ENCODE data around the gene PARP15. TPM values are rescaled to one million over a fixed set of nuclear protein-coding genes. Genes with fewer than 3 reads are reported as not detected.
"Not testable (repeated sequence)": the region's sequence is repeated elsewhere in the genome, so short reads cannot be mapped to it uniquely, and the experiment has no call there.

The PARP15 gene
- total and polyA plus RNA-seq, 3 donors from 2014 or later, result 1.5 to 4.8 (median 3.7) TPM

DNA sequence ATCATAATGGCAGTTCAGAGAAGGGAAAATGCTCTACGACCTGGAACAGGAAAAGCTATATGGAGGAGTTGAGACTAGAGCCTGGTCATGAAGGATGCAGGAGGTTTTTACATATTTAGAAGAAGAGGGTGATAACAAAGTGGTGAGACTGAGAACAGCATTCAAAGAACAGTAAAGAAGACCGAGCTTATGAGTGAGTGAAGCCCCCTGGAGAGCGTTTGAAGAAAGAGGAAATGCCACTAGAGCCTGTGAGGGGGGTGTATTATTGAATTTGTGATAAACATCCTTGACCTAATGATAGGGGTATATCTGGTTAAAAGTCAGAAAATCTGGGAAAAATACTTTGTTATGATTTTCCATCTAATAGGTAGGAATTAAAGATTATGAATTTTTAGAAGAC is 17.5 kb upstream of the PARP15 start:
- Histone ChIP-seq H3K36me3 (ENCODE audit: low read depth, missing control alignments) (no peaks in the 10 kb centered on the region), H3K9me3 (no peaks in the 10 kb centered on the region), H3K27ac (no peak overlapping the region), H3K4me1 (peaks cover 3% of the 10 kb centered on the region), H3K27me3 (no peaks in the 10 kb centered on the region), H3K4me3 (no peak overlapping the region)
- 86 to 87% methylated on average over 3 of the region's 3 CpGs for WGBS, 2 donors
- DNase-seq, result no peak
- TF ChIP-seq, protein P1, sequence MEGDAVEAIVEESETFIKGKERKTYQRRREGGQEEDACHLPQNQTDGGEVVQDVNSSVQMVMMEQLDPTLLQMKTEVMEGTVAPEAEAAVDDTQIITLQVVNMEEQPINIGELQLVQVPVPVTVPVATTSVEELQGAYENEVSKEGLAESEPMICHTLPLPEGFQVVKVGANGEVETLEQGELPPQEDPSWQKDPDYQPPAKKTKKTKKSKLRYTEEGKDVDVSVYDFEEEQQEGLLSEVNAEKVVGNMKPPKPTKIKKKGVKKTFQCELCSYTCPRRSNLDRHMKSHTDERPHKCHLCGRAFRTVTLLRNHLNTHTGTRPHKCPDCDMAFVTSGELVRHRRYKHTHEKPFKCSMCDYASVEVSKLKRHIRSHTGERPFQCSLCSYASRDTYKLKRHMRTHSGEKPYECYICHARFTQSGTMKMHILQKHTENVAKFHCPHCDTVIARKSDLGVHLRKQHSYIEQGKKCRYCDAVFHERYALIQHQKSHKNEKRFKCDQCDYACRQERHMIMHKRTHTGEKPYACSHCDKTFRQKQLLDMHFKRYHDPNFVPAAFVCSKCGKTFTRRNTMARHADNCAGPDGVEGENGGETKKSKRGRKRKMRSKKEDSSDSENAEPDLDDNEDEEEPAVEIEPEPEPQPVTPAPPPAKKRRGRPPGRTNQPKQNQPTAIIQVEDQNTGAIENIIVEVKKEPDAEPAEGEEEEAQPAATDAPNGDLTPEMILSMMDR (IDR thresholded peaks at IDR 0.05), result no peak
- intact Hi-C loops (cut with DNase I; ENCODE audit: low total_unique reads), result loop anchor here (5.0 kb wide), 1 partner anchor 122 kb away; the partner anchor contains the start of gene PARP14

DNA sequence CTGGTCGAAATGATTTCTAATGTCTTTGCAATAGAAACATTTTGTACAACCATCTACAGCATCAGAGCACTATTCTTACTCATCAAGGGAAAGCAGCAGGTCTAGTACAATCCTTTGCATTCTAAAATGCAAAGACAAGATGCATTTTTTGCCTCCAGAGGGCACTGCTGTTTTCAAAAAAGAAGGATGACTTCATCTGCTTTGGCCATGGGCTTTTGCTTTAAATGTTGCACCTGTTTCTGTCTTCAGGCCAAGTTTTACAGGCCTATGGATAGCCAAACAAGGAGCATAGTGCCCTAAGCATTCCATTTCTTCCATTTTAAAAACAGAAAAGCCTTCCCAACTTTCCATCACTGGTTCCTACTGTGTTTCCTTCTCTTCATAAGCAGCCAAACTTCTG is 16.8 kb upstream of the PARP15 start:
- Histone ChIP-seq H3K9me3 (no peaks in the 10 kb centered on the region), H3K4me3 (no peak overlapping the region), H3K4me1 (peaks cover 4% of the 10 kb centered on the region), H3K27me3 (no peaks in the 10 kb centered on the region), H3K36me3 (ENCODE audit: low read depth, missing control alignments) (no peaks in the 10 kb centered on the region), H3K27ac (no peak overlapping the region)
- peak; percentile 34 for DNase-seq
- TF ChIP-seq, protein P1 (IDR thresholded peaks at IDR 0.05), result peak in 2 of 3 experiments; percentile 11 to 39
- no peak for TF ChIP-seq POLR2A (IDR thresholded peaks at IDR 0.05)
- intact Hi-C loops (cut with DNase I; ENCODE audit: low total_unique reads), result loop anchor here (5.0 kb wide), 1 partner anchor 122 kb away; the partner anchor contains the start of gene PARP14
- 84 to 89% methylated on average over 1 of the region's 1 CpG for WGBS, 2 donors

DNA sequence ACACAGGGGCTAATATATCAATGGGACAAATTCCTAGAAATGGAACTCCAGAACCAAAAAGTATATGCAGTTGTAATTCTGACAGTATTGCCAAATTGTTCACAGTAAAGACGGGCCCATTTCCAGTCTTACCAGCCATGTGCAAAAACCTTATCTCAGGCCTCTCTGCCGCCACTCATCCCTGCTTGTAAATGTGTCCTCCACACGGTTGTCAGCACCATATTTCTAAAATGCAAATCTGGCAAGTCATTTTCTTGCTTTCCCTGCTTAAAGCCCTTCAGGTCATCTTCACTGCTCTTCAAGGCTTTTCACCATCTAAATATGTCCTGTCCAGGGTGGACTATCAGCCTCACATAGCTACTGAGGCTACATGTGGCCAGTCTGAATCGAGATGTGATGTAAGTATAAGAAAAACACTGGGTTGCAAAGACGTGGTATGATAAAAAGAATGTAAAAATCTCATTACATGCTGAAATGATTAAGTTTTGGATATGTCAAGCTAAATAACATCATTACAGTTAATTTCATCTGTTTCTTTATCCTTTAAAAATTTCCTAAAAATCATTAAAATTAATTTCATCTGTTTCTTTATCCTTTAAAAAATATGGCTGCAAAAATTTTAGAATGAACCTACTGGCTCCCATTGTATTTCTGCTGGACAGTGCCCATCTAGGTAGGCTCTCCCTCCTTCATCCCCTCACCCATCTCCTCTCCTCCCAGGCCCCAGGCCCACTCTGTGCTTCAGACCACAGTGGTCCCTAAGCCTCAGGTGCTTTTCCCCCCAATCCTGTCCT is 14.3 kb upstream of the PARP15 start:
- Histone ChIP-seq H3K27me3 (no peaks in the 10 kb centered on the region), H3K36me3 (ENCODE audit: low read depth, missing control alignments) (no peaks in the 10 kb centered on the region), H3K4me1 (peaks cover 4% of the 10 kb centered on the region), H3K27ac (peak overlapping the region; percentile 94 to 95), H3K9me3 (no peaks in the 10 kb centered on the region), H3K4me3 (peak overlapping the region; percentile 64 to 84)
- WGBS, 2 donors, result 60% methylated on average over 5 of the region's 5 CpGs
- no peak for DNase-seq
- TF ChIP-seq, protein P1 (IDR thresholded peaks at IDR 0.05), result no peak
- no peak for TF ChIP-seq POLR2A (IDR thresholded peaks at IDR 0.05)
- intact Hi-C loops (cut with DNase I; ENCODE audit: low total_unique reads), result loop anchor here (5.0 kb wide), 1 partner anchor 119 kb away; the partner anchor contains the start of gene PARP14

DNA sequence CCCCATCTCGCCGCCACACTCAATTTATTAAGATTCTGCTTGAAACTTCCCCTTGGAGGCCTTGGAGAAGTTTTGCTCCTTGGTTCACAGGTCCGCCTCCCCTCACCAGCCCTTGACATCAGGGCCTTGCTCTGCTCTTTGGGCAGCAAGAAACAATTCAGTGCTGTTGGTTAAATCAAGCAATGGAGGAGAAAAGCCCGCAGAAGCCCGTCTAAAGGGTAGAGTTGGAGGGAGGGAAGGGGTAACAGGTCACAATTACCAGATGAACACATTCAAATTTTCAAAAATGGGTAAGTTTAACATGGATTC is 13.8 kb upstream of the PARP15 start:
- 15 to 21% methylated on average over 5 of the region's 5 CpGs for WGBS, 2 donors
- TF ChIP-seq POLR2A (IDR thresholded peaks at IDR 0.05), result no peak
- Histone ChIP-seq H3K27me3 (no peaks in the 10 kb centered on the region), H3K36me3 (ENCODE audit: low read depth, missing control alignments) (no peaks in the 10 kb centered on the region), H3K9me3 (no peaks in the 10 kb centered on the region), H3K4me1 (peaks cover 4% of the 10 kb centered on the region), H3K27ac (peak overlapping the region; percentile 94 to 95), H3K4me3 (peak overlapping the region; percentile 64 to 84)
- intact Hi-C loops (cut with DNase I; ENCODE audit: low total_unique reads), result loop anchor here (5.0 kb wide), 1 partner anchor 119 kb away; the partner anchor contains the start of gene PARP14
- peak; percentile 32 for DNase-seq

DNA sequence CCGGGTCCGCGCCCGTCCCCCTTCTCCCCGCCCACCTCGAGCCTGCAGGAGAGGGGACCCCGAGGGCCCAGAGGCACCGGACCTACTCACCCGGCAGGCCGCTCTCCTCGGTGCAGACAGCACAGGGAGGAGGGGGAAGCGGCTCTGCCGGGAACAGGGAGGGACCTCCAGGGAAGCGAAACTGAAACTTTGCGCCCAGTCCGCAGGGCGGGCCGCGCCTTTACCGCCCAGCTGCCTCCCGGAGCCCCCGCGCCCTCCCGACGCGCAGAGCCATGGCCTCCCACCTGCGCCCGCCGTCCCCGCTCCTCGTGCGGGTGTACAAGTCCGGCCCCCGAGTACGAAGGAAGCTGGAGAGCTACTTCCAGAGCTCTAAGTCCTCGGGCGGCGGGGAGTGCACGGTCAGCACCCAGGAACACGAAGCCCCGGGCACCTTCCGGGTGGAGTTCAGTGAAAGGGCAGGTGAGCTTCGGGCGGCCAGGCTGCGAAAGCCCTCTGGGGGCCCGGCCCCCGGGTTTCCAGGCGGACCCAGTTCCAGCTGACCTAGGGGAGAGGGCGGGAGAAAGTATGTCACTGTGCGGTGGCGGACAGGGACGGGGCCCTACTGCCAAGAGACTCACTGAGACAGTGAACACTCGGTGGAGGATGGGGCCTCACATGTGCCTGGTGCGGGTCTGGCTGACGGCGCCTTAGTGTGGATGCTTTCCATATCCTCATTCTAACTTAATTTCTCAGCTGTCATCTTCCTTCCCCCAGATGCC is 13.1 kb upstream of the PARP15 start, which contains the start of the genes DTX3L and PARP9:
DTX3L (plus strand) TSS at position 184 of the 758 bp plus-strand sequence; CDS start at position 273, 89 bp downstream.
PARP9 (minus strand) TSS at position 146 of the 758 bp plus-strand sequence. CDS start 4,680 bp downstream, outside the sequence.
- H3K27me3 ChIP-seq, result no peaks in the 10 kb centered on the region
- H3K4me3 ChIP-seq, result peak within 1 kb of the TSS; percentile 64 to 84
- intact Hi-C loops (cut with DNase I; ENCODE audit: low total_unique reads), result loop anchor here (5.0 kb wide), 1 partner anchor 118 kb away; the partner anchor contains the start of gene PARP14
- H3K4me1 ChIP-seq, result peaks cover 4% of the 10 kb centered on the region
- no peaks in the 10 kb centered on the region for H3K9me3 ChIP-seq
- H3K36me3 ChIP-seq (ENCODE audit: low read depth, missing control alignments), result no peaks in the 10 kb centered on the region
- TF ChIP-seq POLR2A (IDR thresholded peaks at IDR 0.05), result no peak
- TF ChIP-seq, protein P1 (IDR thresholded peaks at IDR 0.05), result no peak
- WGBS, 2 donors, result 0 to 1% methylated on average over 13 to 56 of the region's 56 CpGs
- DNase-seq, result peak; percentile 85
- peak within 1 kb of the TSS; percentile 94 to 95 for H3K27ac ChIP-seq

DNA sequence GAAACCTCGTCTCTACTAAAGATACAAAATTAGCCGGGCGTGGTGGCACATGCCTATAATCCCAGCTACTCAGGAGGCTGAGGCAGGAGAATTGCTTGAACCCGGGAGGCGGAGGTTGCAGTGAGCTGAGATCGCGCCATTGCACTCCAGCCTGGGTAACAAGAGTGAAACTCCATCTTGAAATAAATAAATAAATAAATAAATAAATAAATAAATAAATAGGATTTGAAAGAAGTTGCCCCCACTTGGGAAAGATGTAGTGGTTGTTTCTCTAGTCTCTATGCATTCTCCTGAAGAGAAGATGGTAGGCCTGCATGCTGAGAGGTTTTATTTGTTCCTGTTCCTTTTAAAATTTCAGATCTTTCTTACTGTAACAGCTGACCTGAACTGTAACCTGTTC is 9.3 kb upstream of the PARP15 start:
- H3K27ac ChIP-seq; DNase-seq; H3K36me3 ChIP-seq (ENCODE audit: low read depth, missing control alignments); H3K9me3 ChIP-seq; H3K4me3 ChIP-seq; H3K27me3 ChIP-seq; intact Hi-C loops (cut with DNase I; ENCODE audit: low total_unique reads); H3K4me1 ChIP-seq: not testable (repeated sequence)
- WGBS, 2 donors, result 89 to 97% methylated on average over 7 of the region's 7 CpGs

Measured in testis (tissue), 3 donors.